B cell (primary cell): ENCODE measurements around the gene LPIN3. TPM values are rescaled to one million over a fixed set of nuclear protein-coding genes. Genes with fewer than 3 reads are reported as not detected.

ENCODE experiments used
- ATAC-seq: fragments of 200-7000 bp; cut with Tn5 transposase; one replicate; pipeline ENCODE4 v1.10.0; 2021; ENCODE audit warnings: low read depth, mild to moderate bottlenecking, moderate number of reproducible peaks, moderate library complexity
- CTCF ChIA-PET: fragments of 350-600 bp; sonication (Branson Sonifier 250); formaldehyde crosslinking; loops from one replicate; lab custom pipeline; 2021; ENCODE audit warnings: antibody characterized with exemption, inconsistent platforms; lab: Charles Lee
- POLR2A ChIA-PET: fragments of 350-600 bp; sonication (Branson Sonifier 250); formaldehyde crosslinking; loops from one replicate; lab custom pipeline; 2021; ENCODE audit warnings: antibody characterized with exemption; lab: Charles Lee
- DNase-seq: peaks from one replicate; pipeline ENCODE4 v3.0.0; 2013
- H2AFZ ChIP-seq: 2 replicates; pipeline ENCODE4 v1.6.1; 2012; ENCODE audit warnings: mild to moderate bottlenecking, low read depth, low read length; ENCODE audit not compliant: insufficient read depth, poor library complexity, severe bottlenecking
- H3K27ac ChIP-seq, 2 donors: 1 replicate in 1 of 2; 2 replicates in 1 of 2; pipeline ENCODE4 v1.5.1; 2012 to 2013; ENCODE audit warnings: low read length in 2 of 2, mild to moderate bottlenecking in 2 of 2, moderate library complexity in 1 of 2
- H3K27me3 ChIP-seq, 4 experiments: fragments of 200-600 bp in 1 of 4; sonication (generic) in 1 of 4; replicated peaks in 1 of 4; 1 replicate in 2 of 4; 2 replicates in 2 of 4; pipeline versions ENCODE4 v1.6.1 to v1.7.0; 2013 to 2016; ENCODE audit warnings: low read length in 3 of 4, mild to moderate bottlenecking in 2 of 4, mixed read lengths in 1 of 4, moderate library complexity in 1 of 4; ENCODE audit not compliant: insufficient read depth in 4 of 4, control insufficient read depth in 3 of 4; ENCODE audit errors: control extremely low read depth in 1 of 4
- H3K36me3 ChIP-seq, 2 experiments: replicated peaks in 1 of 2; 1 replicate in 1 of 2; 2 replicates in 1 of 2; pipeline versions ENCODE4 v1.6.1 to v1.7.1; 2013; ENCODE audit warnings: low read length in 1 of 2; ENCODE audit not compliant: insufficient read depth in 2 of 2, control insufficient read depth in 1 of 2; ENCODE audit errors: control extremely low read depth in 1 of 2, extremely low read depth in 1 of 2
- H3K4me1 ChIP-seq, 2 donors: fragments of 200-600 bp in 1 of 2; sonication (generic) in 1 of 2; 1 replicate in 1 of 2; 2 replicates in 1 of 2; pipeline versions ENCODE4 v1.5.1 to v1.6.1; 2013 to 2017; ENCODE audit warnings: low read length in 2 of 2; ENCODE audit not compliant: control insufficient read depth in 2 of 2, insufficient read depth in 2 of 2
- H3K4me2 ChIP-seq: replicated peaks from 2 replicates; pipeline ENCODE3; 2012; ENCODE audit warnings: mild to moderate bottlenecking, low read depth, low read length; ENCODE audit not compliant: poor library complexity, severe bottlenecking
- H3K4me3 ChIP-seq, 5 experiments: fragments of 200-600 bp in 1 of 5; sonication (generic) in 1 of 5; 1 replicate in 3 of 5; 2 replicates in 2 of 5; pipeline versions ENCODE4 v1.5.1 to v1.7.0; 2011 to 2016; ENCODE audit warnings: low read length in 4 of 5, mild to moderate bottlenecking in 4 of 5, low read depth in 2 of 5, control low read depth in 1 of 5, moderate library complexity in 1 of 5; ENCODE audit not compliant: insufficient read depth in 1 of 5; ENCODE audit errors: control extremely low read depth in 1 of 5, extremely low read depth in 1 of 5
- H3K79me2 ChIP-seq: fragments of 200-600 bp; sonication (generic); one replicate; pipeline ENCODE4 v1.6.0; 2016; ENCODE audit warnings: low read length; ENCODE audit not compliant: control insufficient read depth, insufficient read depth
- H3K9ac ChIP-seq: fragments of 200-600 bp; sonication (generic); 2 replicates; pipeline ENCODE4 v1.6.1; 2017; ENCODE audit warnings: mild to moderate bottlenecking, low read length, moderate library complexity
- H3K9me3 ChIP-seq, 3 donors: one replicate each; pipeline versions ENCODE4 v1.6.1 to v1.7.1; 2013; ENCODE audit warnings: low read length in 2 of 3; ENCODE audit not compliant: control insufficient read depth in 2 of 3, insufficient read depth in 1 of 3; ENCODE audit errors: control extremely low read depth in 1 of 3
- H4K20me1 ChIP-seq: 2 replicates; pipeline ENCODE4 v1.6.0; 2012; ENCODE audit warnings: mild to moderate bottlenecking, low read length; ENCODE audit not compliant: insufficient read depth, control insufficient read depth, poor library complexity, severe bottlenecking
- H3K27ac Mint-ChIP-seq: one replicate; pipeline ENCODE4 v1.8.0; 2021; ENCODE audit warnings: mixed read lengths
- H3K27me3 Mint-ChIP-seq: one replicate; pipeline ENCODE4 v1.8.0; 2021; ENCODE audit warnings: mixed read lengths
- H3K4me1 Mint-ChIP-seq: one replicate; pipeline ENCODE4 v1.8.0; 2021; ENCODE audit warnings: mixed read lengths
- H3K4me3 Mint-ChIP-seq: one replicate; pipeline ENCODE4 v1.8.0; 2021; ENCODE audit warnings: mixed read lengths
- H3K9me3 Mint-ChIP-seq: one replicate; pipeline ENCODE4 v1.8.0; 2022; ENCODE audit warnings: mixed read lengths; ENCODE audit not compliant: insufficient read depth
- CTCF ChIP-seq: fragments of 200-600 bp; IDR thresholded peaks from one replicate; pipeline ENCODE4 v1.8.0; 2022; ENCODE audit warnings: antibody characterized with exemption, mild to moderate bottlenecking
- EZH2 ChIP-seq: IDR thresholded peaks from 2 replicates; pipeline ENCODE4 v1.6.1; 2012; ENCODE audit warnings: borderline replicate concordance, low read depth, mild to moderate bottlenecking, moderate library complexity, low read length; ENCODE audit not compliant: insufficient read depth, poor library complexity, severe bottlenecking
- WGBS: methylation state at CpG from one replicate; pipeline ENCODE4 v1.1.5; 2013; ENCODE audit warnings: missing lambda C conversion rate; ENCODE audit not compliant: insufficient coverage; 5-methylcytosine and 5-hydroxymethylcytosine counted together
- intact Hi-C: fragments of 100-400 bp; cut with micrococcal nuclease; formaldehyde crosslinking; loops from one replicate; pipeline ENCODE4 v1.10.0; 2022
- polyA plus RNA-seq: library from polyadenylated mRNA; depleted of rRNA; stranded (reverse); fragments of >200 nt; gene quantifications from 2 replicates; pipeline ENCODE4 v1.2.3, GENCODE V29; 2012
- total RNA-seq, 2 donors: library from RNA; stranded (reverse); fragments of 120-200 nt in 1 of 2; gene quantifications; 1 replicate in 1 of 2; 2 replicates in 1 of 2; pipeline versions ENCODE4 v1.2.3 to v1.2.4, GENCODE V29; 2013 to 2022

Gene LPIN3
- total and polyA plus RNA-seq, 2 donors (not counting 1 experiment from before 2014, with no cell fraction given) = 0.84 to 1.2 TPM

- DNase-seq (no peak), ATAC-seq (no peak)
- Mint-ChIP-seq H3K4me1 (peaks cover 4% of the 10 kb centered on the region), H3K27me3 (no peaks in the 10 kb centered on the region), H3K27ac (no peak overlapping the region), H3K9me3 (no peaks in the 10 kb centered on the region), H3K4me3 (no peak overlapping the region)
- no peak overlapping the region for H3K4me3 ChIP-seq
- no peak overlapping the region for H3K9ac ChIP-seq
- TF ChIP-seq CTCF (no peak), EZH2 (no peak)
- H3K79me2 ChIP-seq = peaks cover 30% of the 10 kb centered on the region
- no peaks in the 10 kb centered on the region for H4K20me1 ChIP-seq
- CTCF ChIA-PET = no interaction called here
- 71% methylated on average over 1 of the region's 3 CpGs for WGBS
- H3K4me1 ChIP-seq = peaks cover 8 to 10% of the 10 kb centered on the region in 2 donors
- POLR2A ChIA-PET = interaction anchor here (0.6 kb wide), 1 partner anchor 10 kb away, joined by 3 read pairs; no protein-coding TSS in a partner anchor
- no peak overlapping the region for H2AFZ ChIP-seq
- H3K36me3 ChIP-seq = no peaks in the 10 kb centered on the region
- H3K9me3 ChIP-seq = no peaks in the 10 kb centered on the region
- H3K4me2 ChIP-seq = no peak overlapping the region
- intact Hi-C loops = no loop called here
- no peaks in the 10 kb centered on the region for H3K27me3 ChIP-seq
- no peak overlapping the region for H3K27ac ChIP-seq
Observed at GRCh38 chr20:41300383-41300782, 40.2 kb upstream of the LPIN3 start.

- Histone ChIP-seq H3K9ac (no peak overlapping the region), H3K4me3 (no peak overlapping the region), H3K27ac (no peak overlapping the region), H3K4me1 (peaks cover 8 to 10% of the 10 kb centered on the region in 2 donors), H3K79me2 (peaks cover 30% of the 10 kb centered on the region), H3K27me3 (no peaks in the 10 kb centered on the region), H3K9me3 (no peaks in the 10 kb centered on the region), H3K4me2 (no peak overlapping the region), H4K20me1 (no peaks in the 10 kb centered on the region), H3K36me3 (no peaks in the 10 kb centered on the region), H2AFZ (no peak overlapping the region)
- ChIA-PET POLR2A (no interaction called here), CTCF (no interaction called here)
- H3K27ac Mint-ChIP-seq = no peak overlapping the region
- H3K4me3 Mint-ChIP-seq = no peak overlapping the region
- intact Hi-C loops = no loop called here
- no peak for TF ChIP-seq EZH2
- no peak for TF ChIP-seq CTCF
- H3K27me3 Mint-ChIP-seq = no peaks in the 10 kb centered on the region
- 100% methylated on average over 4 of the region's 4 CpGs for WGBS
- no peaks in the 10 kb centered on the region for H3K9me3 Mint-ChIP-seq
- H3K4me1 Mint-ChIP-seq = peaks cover 4% of the 10 kb centered on the region
- no peak for ATAC-seq
- DNase-seq = no peak
Observed at GRCh38 chr20:41300886-41301285, 39.7 kb upstream of the LPIN3 start.
